ENCODE measurements around the gene CLPTM1L. TPM values are rescaled to one million over a fixed set of nuclear protein-coding genes. Genes with fewer than 3 reads are reported as not detected.

CLPTM1L gene
- total RNA-seq, 4 donors from 2014 or later: 62.6 to 132 (median 93.5) TPM

GRCh38 chr5:1325870-1326531 lies 18.9 kb downstream of the CLPTM1L start:
- 69% methylated on average over 22 of the region's 22 CpGs for WGBS
- Histone ChIP-seq H3K36me3 (peaks cover 62% of the 10 kb centered on the region), H3K27me3 (no peaks in the 10 kb centered on the region), H3K9me3 (no peaks in the 10 kb centered on the region), H3K4me1 (peaks cover 33% of the 10 kb centered on the region), H3K27ac (peak overlapping the region; percentile 49), H3K4me3 (no peak overlapping the region)
- DNase-seq (ENCODE audit: low spot score in 2 of 2): peak; percentile 57 to 76
- TF ChIP-seq POLR2A (IDR thresholded peaks at IDR 0.05) (no peak), POLR2AphosphoS5 (IDR thresholded peaks at IDR 0.05) (no peak), EP300 (IDR thresholded peaks at IDR 0.05) (no peak)

- peak; percentile 48 to 56 for DNase-seq (ENCODE audit: low spot score in 2 of 2)
- Histone ChIP-seq H3K36me3 (peaks cover 63% of the 10 kb centered on the region), H3K9me3 (no peaks in the 10 kb centered on the region)
These were observed 19.6 kb downstream of the CLPTM1L start for GRCh38 chr5:1325191-1325741.

GRCh38 chr5:1324719-1325190 lies 20.1 kb downstream of the CLPTM1L start:
- Histone ChIP-seq H3K9me3 (no peaks in the 10 kb centered on the region), H3K4me1 (peaks cover 22% of the 10 kb centered on the region), H3K4me3 (no peak overlapping the region), H3K36me3 (peaks cover 63% of the 10 kb centered on the region), H3K27me3 (no peaks in the 10 kb centered on the region), H3K27ac (no peak overlapping the region)
- TF ChIP-seq EP300 (IDR thresholded peaks at IDR 0.05) (no peak), POLR2AphosphoS5 (IDR thresholded peaks at IDR 0.05) (no peak), CTCF (IDR thresholded peaks at IDR 0.05) (no peak), POLR2A (IDR thresholded peaks at IDR 0.05) (no peak)
- WGBS: 85% methylated on average over 4 of the region's 17 CpGs
- DNase-seq (ENCODE audit: low spot score in 2 of 2): peak; percentile 51 to 65

More at GRCh38 chr5:1325191-1325741, 19.6 kb downstream of the CLPTM1L start:
- 93% methylated on average over 3 of the region's 17 CpGs for WGBS
- no peak for TF ChIP-seq POLR2AphosphoS5 (IDR thresholded peaks at IDR 0.05)
- no peak for TF ChIP-seq EP300 (IDR thresholded peaks at IDR 0.05)
- TF ChIP-seq POLR2A (IDR thresholded peaks at IDR 0.05): no peak
- no peak for TF ChIP-seq CTCF (IDR thresholded peaks at IDR 0.05)
- Histone ChIP-seq H3K4me3 (no peak overlapping the region), H3K27ac (no peak overlapping the region), H3K27me3 (no peaks in the 10 kb centered on the region), H3K4me1 (peaks cover 27% of the 10 kb centered on the region)

GRCh38 chr5:1324301-1324700 lies 20.6 kb downstream of the CLPTM1L start:
- DNase-seq (ENCODE audit: low spot score in 2 of 2): peak in 1 of 2 donors; percentile 66
- Histone ChIP-seq H3K27me3 (no peaks in the 10 kb centered on the region), H3K4me1 (peaks cover 17% of the 10 kb centered on the region), H3K9me3 (no peaks in the 10 kb centered on the region), H3K27ac (no peak overlapping the region), H3K36me3 (peaks cover 67% of the 10 kb centered on the region), H3K4me3 (no peak overlapping the region)
- WGBS: 98% methylated on average over 11 of the region's 15 CpGs
- no peak for TF ChIP-seq POLR2A (IDR thresholded peaks at IDR 0.05)
- no peak for TF ChIP-seq CTCF (IDR thresholded peaks at IDR 0.05)
- TF ChIP-seq EP300 (IDR thresholded peaks at IDR 0.05): no peak
- TF ChIP-seq POLR2AphosphoS5 (IDR thresholded peaks at IDR 0.05): no peak

GRCh38 chr5:1323803-1324173 lies 21.1 kb downstream of the CLPTM1L start:
- Histone ChIP-seq H3K9me3 (no peaks in the 10 kb centered on the region), H3K27me3 (no peaks in the 10 kb centered on the region), H3K36me3 (peaks cover 72% of the 10 kb centered on the region), H3K4me3 (no peak overlapping the region), H3K4me1 (peaks cover 12% of the 10 kb centered on the region), H3K27ac (no peak overlapping the region)
- TF ChIP-seq POLR2A (IDR thresholded peaks at IDR 0.05) (no peak), EP300 (IDR thresholded peaks at IDR 0.05) (no peak), POLR2AphosphoS5 (IDR thresholded peaks at IDR 0.05) (no peak), CTCF (IDR thresholded peaks at IDR 0.05) (no peak)
- no peak for DNase-seq (ENCODE audit: low spot score in 2 of 2)
- 89% methylated on average over 12 of the region's 13 CpGs for WGBS

Data from suprapubic skin (tissue), 4 donors.